Large intestine (tissue), 3 donors: Measurements from ENCODE around the gene SEMA3G. TPM values are rescaled to one million over a fixed set of nuclear protein-coding genes. Genes with fewer than 3 reads are reported as not detected.

Experiments used
- DNase-seq, 2 donors: peaks; one replicate each; pipeline versions ENCODE4 v3.0.0 to v3.0.0-alpha.2; 2013
- H3K27ac ChIP-seq: one replicate; pipeline ENCODE4 v1.5.1; 2013; ENCODE audit warnings: low read length
- H3K27me3 ChIP-seq: 2 replicates; pipeline ENCODE4 v1.6.1; 2013; ENCODE audit warnings: low read length; ENCODE audit not compliant: control insufficient read depth, insufficient read depth
- H3K36me3 ChIP-seq: 2 replicates; pipeline ENCODE4 v1.6.1; 2013; ENCODE audit warnings: low read length; ENCODE audit not compliant: control insufficient read depth, insufficient read depth
- H3K4me1 ChIP-seq: one replicate; pipeline ENCODE4 v1.6.1; 2013; ENCODE audit warnings: low read length; ENCODE audit not compliant: control insufficient read depth, insufficient read depth
- H3K4me3 ChIP-seq: one replicate; pipeline ENCODE4 v1.5.1; 2013; ENCODE audit warnings: low read length
- H3K9me3 ChIP-seq: one replicate; pipeline ENCODE4 v1.6.1; 2013; ENCODE audit warnings: mild to moderate bottlenecking, low read depth, low read length, moderate library complexity; ENCODE audit not compliant: control insufficient read depth
- WGBS: methylation state at CpG from one replicate; pipeline ENCODE4 v1.1.5; 2013; ENCODE audit warnings: low lambda C conversion rate; ENCODE audit not compliant: insufficient coverage; 5-methylcytosine and 5-hydroxymethylcytosine counted together
- polyA plus RNA-seq: library from polyadenylated mRNA; unstranded; fragments of 120-200 nt; gene quantifications from one replicate; pipeline ENCODE4 v1.2.1, GENCODE V29; 2013

The SEMA3G gene
- polyA plus RNA-seq, 1 donor = 2.9 TPM

- Histone ChIP-seq H3K9me3 (no peaks in the 10 kb centered on the region), H3K36me3 (peaks cover 55% of the 10 kb centered on the region), H3K27me3 (no peaks in the 10 kb centered on the region), H3K27ac (no peak overlapping the region), H3K4me3 (no peak overlapping the region), H3K4me1 (no peaks in the 10 kb centered on the region)
- WGBS = no CpG with 5 or more reads among the region's 18 CpGs
- no peak for DNase-seq
These were observed 51.6 kb downstream of the SEMA3G start for GRCh38 chr3:52393131-52393807.

DNA sequence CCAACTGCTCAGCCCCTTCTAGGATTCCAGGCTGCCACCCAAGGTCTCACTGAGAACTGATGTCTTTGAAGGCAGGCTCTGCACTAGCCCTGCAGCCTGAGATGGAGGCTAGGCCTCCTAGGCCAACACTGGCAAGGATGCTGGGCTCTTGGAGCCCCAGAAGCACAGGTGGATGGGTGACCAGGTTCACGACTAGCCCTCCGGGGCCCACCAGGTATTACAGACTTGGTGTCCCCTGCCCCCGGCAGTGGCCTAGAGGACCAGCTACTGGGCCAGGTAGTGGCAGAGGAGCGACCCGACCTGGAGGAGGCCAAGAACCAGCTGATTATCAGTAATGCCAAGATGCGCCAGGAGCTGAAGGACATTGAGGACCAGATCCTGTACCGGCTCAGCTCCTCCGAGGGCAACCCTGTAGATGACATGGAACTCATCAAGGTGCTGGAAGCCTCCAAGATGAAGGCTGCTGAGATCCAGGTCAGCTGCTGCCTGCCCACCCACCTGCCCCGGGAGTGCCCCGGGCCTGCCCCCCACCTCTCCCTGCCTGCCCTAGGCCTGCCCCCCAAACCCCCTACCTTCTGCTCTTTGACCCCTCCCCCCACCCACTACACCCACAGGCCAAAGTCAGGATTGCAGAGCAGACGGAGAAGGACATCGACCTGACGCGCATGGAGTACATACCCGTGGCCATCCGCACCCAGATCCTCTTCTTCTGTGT is 52.5 kb downstream of the SEMA3G start:
- Histone ChIP-seq H3K36me3 (peaks cover 54% of the 10 kb centered on the region), H3K27ac (no peak overlapping the region)
- no CpG with 5 or more reads among the region's 16 CpGs for WGBS

GRCh38 chr3:52391096-52391495 is 53.8 kb downstream of the SEMA3G start:
- peaks cover 52% of the 10 kb centered on the region for H3K36me3 ChIP-seq
- no peaks in the 10 kb centered on the region for H3K27me3 ChIP-seq
- WGBS = no CpG with 5 or more reads among the region's 12 CpGs
- H3K9me3 ChIP-seq = no peaks in the 10 kb centered on the region
- no peaks in the 10 kb centered on the region for H3K4me1 ChIP-seq
- H3K4me3 ChIP-seq = no peak overlapping the region
- no peak overlapping the region for H3K27ac ChIP-seq
- no peak for DNase-seq

More for the DNA sequence above, 52.5 kb downstream of the SEMA3G start:
- H3K27me3 ChIP-seq = no peaks in the 10 kb centered on the region
- no peaks in the 10 kb centered on the region for H3K4me1 ChIP-seq
- H3K9me3 ChIP-seq = no peaks in the 10 kb centered on the region
- DNase-seq = no peak
- H3K4me3 ChIP-seq = no peak overlapping the region

DNA sequence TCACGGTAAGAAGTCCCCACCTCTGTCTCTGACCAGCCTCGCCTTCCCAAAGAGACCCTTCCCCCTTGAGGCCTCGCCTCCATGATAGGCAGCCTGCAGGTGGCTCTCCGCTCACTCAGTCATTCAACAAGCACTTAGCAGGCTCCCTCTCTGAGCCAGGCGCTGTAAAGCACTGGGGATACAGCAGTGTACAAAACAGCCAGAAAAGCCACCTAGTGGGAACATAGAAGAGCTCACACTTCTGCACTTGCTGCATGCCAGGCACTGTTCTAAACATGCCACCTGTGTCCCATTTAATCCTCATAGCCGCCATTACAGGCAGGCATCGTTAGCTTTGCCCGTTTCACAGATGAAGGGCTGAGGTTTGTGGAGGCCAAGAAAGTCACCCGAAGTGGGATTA is 56.0 kb downstream of the SEMA3G start:
- no CpG with 5 or more reads among the region's 9 CpGs for WGBS
- H3K36me3 ChIP-seq = peaks cover 42% of the 10 kb centered on the region
- no peaks in the 10 kb centered on the region for H3K4me1 ChIP-seq

DNA sequence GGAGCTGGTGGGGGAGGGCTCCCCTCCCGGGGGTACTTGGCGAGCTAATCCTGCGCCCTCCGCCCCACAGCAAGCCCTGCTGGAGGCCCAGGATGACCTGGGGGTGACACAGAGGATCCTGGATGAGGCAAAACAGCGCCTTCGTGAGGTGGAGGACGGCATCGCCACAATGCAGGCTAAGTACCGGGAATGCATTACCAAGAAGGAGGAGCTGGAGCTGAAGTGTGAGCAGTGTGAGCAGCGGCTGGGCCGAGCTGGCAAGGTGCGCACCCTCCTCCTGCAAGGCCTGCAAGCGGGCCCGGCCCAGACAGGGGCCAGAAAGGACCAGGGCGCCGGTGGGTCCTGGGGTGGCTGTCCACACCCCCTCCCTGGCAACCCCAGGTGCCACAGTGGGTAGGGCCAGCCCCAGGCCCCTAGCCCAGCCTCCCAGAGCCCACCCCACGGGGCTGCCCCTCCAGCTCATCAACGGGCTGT is 56.5 kb downstream of the SEMA3G start:
- WGBS = no CpG with 5 or more reads among the region's 18 CpGs
- no peak for DNase-seq
- Histone ChIP-seq H3K27me3 (no peaks in the 10 kb centered on the region), H3K4me1 (no peaks in the 10 kb centered on the region), H3K9me3 (no peaks in the 10 kb centered on the region), H3K4me3 (no peak overlapping the region), H3K36me3 (peaks cover 38% of the 10 kb centered on the region), H3K27ac (no peak overlapping the region)

More for the DNA sequence above, 56.0 kb downstream of the SEMA3G start:
- Histone ChIP-seq H3K9me3 (no peaks in the 10 kb centered on the region), H3K27ac (no peak overlapping the region), H3K27me3 (no peaks in the 10 kb centered on the region), H3K4me3 (no peak overlapping the region)
- no peak for DNase-seq

GRCh38 chr3:52387481-52387880 is 57.4 kb downstream of the SEMA3G start:
- WGBS = no CpG with 5 or more reads among the region's 2 CpGs
- Histone ChIP-seq H3K9me3 (no peaks in the 10 kb centered on the region), H3K36me3 (peaks cover 32% of the 10 kb centered on the region)

GRCh38 chr3:52385157-52385556 is 59.7 kb downstream of the SEMA3G start:
- H3K36me3 ChIP-seq = peaks cover 12% of the 10 kb centered on the region
- no peak overlapping the region for H3K27ac ChIP-seq
- H3K9me3 ChIP-seq = no peaks in the 10 kb centered on the region
- no CpG with 5 or more reads among the region's 10 CpGs for WGBS
- H3K4me3 ChIP-seq = no peak overlapping the region
- no peaks in the 10 kb centered on the region for H3K27me3 ChIP-seq
- peak; percentile 24 to 36 for DNase-seq
- H3K4me1 ChIP-seq = no peaks in the 10 kb centered on the region

More at GRCh38 chr3:52387481-52387880, 57.4 kb downstream of the SEMA3G start:
- no peak for DNase-seq
- no peak overlapping the region for H3K27ac ChIP-seq
- no peaks in the 10 kb centered on the region for H3K27me3 ChIP-seq
- no peak overlapping the region for H3K4me3 ChIP-seq
- H3K4me1 ChIP-seq = no peaks in the 10 kb centered on the region

GRCh38 chr3:52384019-52384761 is 60.7 kb downstream of the SEMA3G start:
- DNase-seq = no peak
- H3K4me1 ChIP-seq = no peaks in the 10 kb centered on the region
- H3K27ac ChIP-seq = no peak overlapping the region
- WGBS = no CpG with 5 or more reads among the region's 9 CpGs
- H3K4me3 ChIP-seq = no peak overlapping the region
- no peaks in the 10 kb centered on the region for H3K27me3 ChIP-seq
- H3K36me3 ChIP-seq = peaks cover 12% of the 10 kb centered on the region
- H3K9me3 ChIP-seq = no peaks in the 10 kb centered on the region

GRCh38 chr3:52383446-52383845 is 61.5 kb downstream of the SEMA3G start:
- H3K36me3 ChIP-seq = peaks cover 8% of the 10 kb centered on the region
- no peaks in the 10 kb centered on the region for H3K9me3 ChIP-seq
- no peaks in the 10 kb centered on the region for H3K4me1 ChIP-seq
- no peak for DNase-seq
- H3K27ac ChIP-seq = no peak overlapping the region
- no peaks in the 10 kb centered on the region for H3K27me3 ChIP-seq
- H3K4me3 ChIP-seq = no peak overlapping the region
- WGBS = no CpG with 5 or more reads among the region's 14 CpGs
